Measurements from ENCODE around the gene SNAP29.
A peak's percentile ranks its signal among the peaks of the same experiment; 100 is the strongest.
"Not testable (repeated sequence)": the region's sequence is repeated elsewhere in the genome, so short reads cannot be mapped to it uniquely, and the experiment has no call there.

Gene SNAP29

GRCh38 chr22:20909543-20910303 is 50.9 kb downstream of the SNAP29 start:
- DNase-seq, result no peak
- in situ Hi-C loops (cut with HindIII; ENCODE audit: low pct_ligation_motif_present, low pct_unique_long_range_greater_than_20kb, low sequenced_read_pairs), result no loop called here

GRCh38 chr22:20912494-20912893 is 53.7 kb downstream of the SNAP29 start:
- no peak for DNase-seq
- in situ Hi-C loops (cut with HindIII; ENCODE audit: low pct_ligation_motif_present, low pct_unique_long_range_greater_than_20kb, low sequenced_read_pairs), result no loop called here

- in situ Hi-C loops (cut with HindIII; ENCODE audit: low pct_ligation_motif_present, low pct_unique_long_range_greater_than_20kb, low sequenced_read_pairs), result no loop called here
- DNase-seq, result peak; percentile 94
Observed at GRCh38 chr22:20916916-20917810, 58.4 kb downstream of the SNAP29 start, which contains the start of gene CRKL. Gene CRKL (plus strand): TSS chr22:20917407. CDS start chr22:20917935, 528 bp downstream.

- DNase-seq, result peak; percentile 10
- in situ Hi-C loops (cut with HindIII; ENCODE audit: low pct_ligation_motif_present, low pct_unique_long_range_greater_than_20kb, low sequenced_read_pairs), result no loop called here
Observed at GRCh38 chr22:20918663-20919218, 59.9 kb downstream of the SNAP29 start.

GRCh38 chr22:20919718-20920117 is 60.9 kb downstream of the SNAP29 start:
- in situ Hi-C loops (cut with HindIII; ENCODE audit: low pct_ligation_motif_present, low pct_unique_long_range_greater_than_20kb, low sequenced_read_pairs), result no loop called here
- no peak for DNase-seq

GRCh38 chr22:20920881-20921203 is 62.0 kb downstream of the SNAP29 start:
- in situ Hi-C loops (cut with HindIII; ENCODE audit: low pct_ligation_motif_present, low pct_unique_long_range_greater_than_20kb, low sequenced_read_pairs), result no loop called here
- DNase-seq, result no peak

GRCh38 chr22:20922141-20922751 is 63.4 kb downstream of the SNAP29 start:
- DNase-seq, result no peak
- in situ Hi-C loops (cut with HindIII; ENCODE audit: low pct_ligation_motif_present, low pct_unique_long_range_greater_than_20kb, low sequenced_read_pairs), result no loop called here

GRCh38 chr22:20926243-20926642 is 67.4 kb downstream of the SNAP29 start:
- in situ Hi-C loops (cut with HindIII; ENCODE audit: low pct_ligation_motif_present, low pct_unique_long_range_greater_than_20kb, low sequenced_read_pairs), result no loop called here

GRCh38 chr22:20927940-20928572 is 69.2 kb downstream of the SNAP29 start:
- in situ Hi-C loops (cut with HindIII; ENCODE audit: low pct_ligation_motif_present, low pct_unique_long_range_greater_than_20kb, low sequenced_read_pairs), result no loop called here
- DNase-seq, result no peak

More at GRCh38 chr22:20926243-20926642, 67.4 kb downstream of the SNAP29 start:
- DNase-seq, result no peak

GRCh38 chr22:20928573-20928967 is 69.8 kb downstream of the SNAP29 start:
- in situ Hi-C loops (cut with HindIII; ENCODE audit: low pct_ligation_motif_present, low pct_unique_long_range_greater_than_20kb, low sequenced_read_pairs), result no loop called here
- DNase-seq, result no peak

GRCh38 chr22:20930004-20930403 is 71.2 kb downstream of the SNAP29 start:
- no peak for DNase-seq
- in situ Hi-C loops (cut with HindIII; ENCODE audit: low pct_ligation_motif_present, low pct_unique_long_range_greater_than_20kb, low sequenced_read_pairs), result no loop called here

GRCh38 chr22:20930435-20930834 is 71.6 kb downstream of the SNAP29 start:
- in situ Hi-C loops (cut with HindIII; ENCODE audit: low pct_ligation_motif_present, low pct_unique_long_range_greater_than_20kb, low sequenced_read_pairs), result not testable (repeated sequence)

GRCh38 chr22:20931126-20931654 is 72.4 kb downstream of the SNAP29 start:
- in situ Hi-C loops (cut with HindIII; ENCODE audit: low pct_ligation_motif_present, low pct_unique_long_range_greater_than_20kb, low sequenced_read_pairs), result no loop called here
- no peak for DNase-seq

More at GRCh38 chr22:20930435-20930834, 71.6 kb downstream of the SNAP29 start:
- not testable (repeated sequence) for DNase-seq

- no peak for DNase-seq
- in situ Hi-C loops (cut with HindIII; ENCODE audit: low pct_ligation_motif_present, low pct_unique_long_range_greater_than_20kb, low sequenced_read_pairs), result no loop called here
Observed at GRCh38 chr22:20933910-20934309, 75.1 kb downstream of the SNAP29 start.

- in situ Hi-C loops (cut with HindIII; ENCODE audit: low pct_ligation_motif_present, low pct_unique_long_range_greater_than_20kb, low sequenced_read_pairs); DNase-seq: not testable (repeated sequence)
Observed at GRCh38 chr22:20935049-20935448, 76.2 kb downstream of the SNAP29 start.

GRCh38 chr22:20935780-20936539 is 77.2 kb downstream of the SNAP29 start:
- in situ Hi-C loops (cut with HindIII; ENCODE audit: low pct_ligation_motif_present, low pct_unique_long_range_greater_than_20kb, low sequenced_read_pairs); DNase-seq: not testable (repeated sequence)

- DNase-seq, result no peak
- in situ Hi-C loops (cut with HindIII; ENCODE audit: low pct_ligation_motif_present, low pct_unique_long_range_greater_than_20kb, low sequenced_read_pairs), result no loop called here
Observed at GRCh38 chr22:20937031-20937793, 78.4 kb downstream of the SNAP29 start.

Measured in ACHN (cell line).